Measurements from ENCODE around the gene NEO1.

- TF ChIP-seq, protein P1, sequence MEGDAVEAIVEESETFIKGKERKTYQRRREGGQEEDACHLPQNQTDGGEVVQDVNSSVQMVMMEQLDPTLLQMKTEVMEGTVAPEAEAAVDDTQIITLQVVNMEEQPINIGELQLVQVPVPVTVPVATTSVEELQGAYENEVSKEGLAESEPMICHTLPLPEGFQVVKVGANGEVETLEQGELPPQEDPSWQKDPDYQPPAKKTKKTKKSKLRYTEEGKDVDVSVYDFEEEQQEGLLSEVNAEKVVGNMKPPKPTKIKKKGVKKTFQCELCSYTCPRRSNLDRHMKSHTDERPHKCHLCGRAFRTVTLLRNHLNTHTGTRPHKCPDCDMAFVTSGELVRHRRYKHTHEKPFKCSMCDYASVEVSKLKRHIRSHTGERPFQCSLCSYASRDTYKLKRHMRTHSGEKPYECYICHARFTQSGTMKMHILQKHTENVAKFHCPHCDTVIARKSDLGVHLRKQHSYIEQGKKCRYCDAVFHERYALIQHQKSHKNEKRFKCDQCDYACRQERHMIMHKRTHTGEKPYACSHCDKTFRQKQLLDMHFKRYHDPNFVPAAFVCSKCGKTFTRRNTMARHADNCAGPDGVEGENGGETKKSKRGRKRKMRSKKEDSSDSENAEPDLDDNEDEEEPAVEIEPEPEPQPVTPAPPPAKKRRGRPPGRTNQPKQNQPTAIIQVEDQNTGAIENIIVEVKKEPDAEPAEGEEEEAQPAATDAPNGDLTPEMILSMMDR (optimal IDR thresholded peaks at IDR 0.05 in 1 of 3, IDR thresholded peaks at IDR 0.05 in 1 of 3, conservative IDR thresholded peaks at IDR 0.05 in 1 of 3; ENCODE audit: extremely low read depth in 1 of 3, insufficient read depth in 2 of 3, low read length in 3 of 3) = peak in 2 of 3 experiments; percentile 24 to 60
- no peak for TF ChIP-seq EZH2 (IDR thresholded peaks at IDR 0.05; ENCODE audit: low read length)
These were observed 187.4 kb downstream of the NEO1 start for GRCh38 chr15:73239564-73240215.

Measured in keratinocyte (primary cell).